H9 (cell line): ENCODE results near the gene NEK6. TPM values are rescaled to one million over a fixed set of nuclear protein-coding genes. Genes with fewer than 3 reads are reported as not detected.

Experiments
- DNase-seq: peaks from one replicate; pipeline ENCODE4 v3.0.0-alpha.2; 2017
- H2AFZ ChIP-seq: one replicate; pipeline ENCODE4 v1.6.1; 2013; ENCODE audit warnings: mild to moderate bottlenecking, low read length, control low read depth, moderate library complexity
- H2AK5ac ChIP-seq: 2 replicates; pipeline ENCODE4 v1.6.1; 2013; ENCODE audit warnings: low read length, control low read depth, mixed read lengths; ENCODE audit not compliant: insufficient read length
- H2BK120ac ChIP-seq: one replicate; pipeline ENCODE4 v1.6.1; 2013; ENCODE audit warnings: low read depth, mild to moderate bottlenecking, low read length, control low read depth, inconsistent platforms; ENCODE audit not compliant: poor library complexity, severe bottlenecking
- H2BK12ac ChIP-seq: 2 replicates; pipeline ENCODE4 v1.6.1; 2013; ENCODE audit warnings: low read length, control low read depth, mixed read lengths, low read depth; ENCODE audit not compliant: insufficient read length
- H2BK15ac ChIP-seq: 2 replicates; pipeline ENCODE4 v1.6.1; 2013; ENCODE audit warnings: low read depth, low read length, control low read depth
- H2BK20ac ChIP-seq: one replicate; pipeline ENCODE4 v1.6.1; 2013; ENCODE audit warnings: low read depth, mild to moderate bottlenecking, low read length, control low read depth, inconsistent platforms; ENCODE audit not compliant: poor library complexity, severe bottlenecking
- H2BK5ac ChIP-seq: 2 replicates; pipeline ENCODE4 v1.6.1; 2013; ENCODE audit warnings: low read length, control low read depth, mixed read lengths; ENCODE audit not compliant: insufficient read length
- H3K14ac ChIP-seq: 2 replicates; pipeline ENCODE4 v1.6.1; 2013; ENCODE audit warnings: low read length, control low read depth; ENCODE audit not compliant: insufficient read depth
- H3K18ac ChIP-seq: 2 replicates; pipeline ENCODE4 v1.6.1; 2013; ENCODE audit warnings: low read depth, mild to moderate bottlenecking, mixed read lengths, low read length, control low read depth; ENCODE audit not compliant: insufficient read length
- H3K23ac ChIP-seq: 2 replicates; pipeline ENCODE4 v1.6.1; 2013; ENCODE audit warnings: low read length, control low read depth, mixed read lengths, low read depth; ENCODE audit not compliant: insufficient read length
- H3K23me2 ChIP-seq: 2 replicates; pipeline ENCODE4 v1.6.1; 2013; ENCODE audit warnings: low read depth, mild to moderate bottlenecking, mixed read lengths, low read length, control low read depth; ENCODE audit not compliant: insufficient read length, poor library complexity, severe bottlenecking
- H3K27ac ChIP-seq: 2 replicates; pipeline ENCODE4 v1.5.1; 2013; ENCODE audit warnings: low read length, control low read depth, mixed read lengths, low read depth; ENCODE audit not compliant: insufficient read length
- H3K27me3 ChIP-seq: 2 replicates; pipeline ENCODE4 v1.6.1; 2013; ENCODE audit warnings: low read length, control low read depth, inconsistent platforms; ENCODE audit not compliant: insufficient read depth
- H3K4ac ChIP-seq: 2 replicates; pipeline ENCODE4 v1.6.1; 2013; ENCODE audit warnings: low read depth, mild to moderate bottlenecking, control low read depth, inconsistent platforms, low read length, moderate library complexity
- H3K4me1 ChIP-seq: 2 replicates; pipeline ENCODE4 v1.6.1; 2013; ENCODE audit warnings: low read length, control low read depth, inconsistent platforms; ENCODE audit not compliant: insufficient read depth
- H3K4me2 ChIP-seq: 2 replicates; pipeline ENCODE4 v1.6.1; 2013; ENCODE audit warnings: low read length, control low read depth, mixed read lengths; ENCODE audit not compliant: insufficient read length, insufficient read depth
- H3K56ac ChIP-seq: 2 replicates; pipeline ENCODE4 v1.6.1; 2013; ENCODE audit warnings: low read depth, mild to moderate bottlenecking, mixed read lengths, low read length, control low read depth; ENCODE audit not compliant: insufficient read length
- H3K79me1 ChIP-seq: 2 replicates; pipeline ENCODE4 v1.6.1; 2013; ENCODE audit warnings: low read depth, mild to moderate bottlenecking, moderate library complexity, low read length, control low read depth, inconsistent platforms; ENCODE audit not compliant: insufficient read depth, poor library complexity, severe bottlenecking
- H3K79me2 ChIP-seq: 2 replicates; pipeline ENCODE4 v1.6.1; 2013; ENCODE audit warnings: low read length, control low read depth, inconsistent platforms; ENCODE audit not compliant: insufficient read depth
- H3K9ac ChIP-seq: 2 replicates; pipeline ENCODE4 v1.6.1; 2013; ENCODE audit warnings: low read length, control low read depth, mixed read lengths; ENCODE audit not compliant: insufficient read length; ENCODE audit errors: extremely low read depth
- H3K9me3 ChIP-seq: one replicate; pipeline ENCODE4 v1.6.1; 2013; ENCODE audit warnings: low read depth, low read length, inconsistent platforms; ENCODE audit not compliant: control insufficient read depth
- H3T11ph ChIP-seq: one replicate; pipeline ENCODE4 v1.6.1; 2013; ENCODE audit warnings: mild to moderate bottlenecking, low read length, control low read depth, inconsistent platforms
- H4K20me1 ChIP-seq: one replicate; pipeline ENCODE4 v1.6.1; 2013; ENCODE audit not compliant: control insufficient read depth, insufficient read length, insufficient read depth
- H4K5ac ChIP-seq: 2 replicates; pipeline ENCODE4 v1.6.1; 2013; ENCODE audit warnings: low read depth, mild to moderate bottlenecking, mixed read lengths, low read length, control low read depth; ENCODE audit not compliant: insufficient read length
- H4K8ac ChIP-seq: replicated peaks from 2 replicates; pipeline ENCODE4 v1.6.1; 2013; ENCODE audit warnings: low read length, control low read depth, mixed read lengths, low read depth; ENCODE audit not compliant: insufficient read length
- H4K91ac ChIP-seq: 2 replicates; pipeline ENCODE4 v1.6.1; 2013; ENCODE audit warnings: low read depth, mild to moderate bottlenecking, moderate library complexity, mixed read lengths, low read length, control low read depth; ENCODE audit not compliant: insufficient read length
- H3K27ac Mint-ChIP-seq, 3 experiments: 2 replicates in 2 of 3; 3 replicates in 1 of 3; pipeline ENCODE4 v1.8.0; 2020 to 2021; ENCODE audit warnings: mixed read lengths in 3 of 3, mild to moderate bottlenecking in 1 of 3, moderate library complexity in 1 of 3
- H3K27me3 Mint-ChIP-seq: 2 replicates; pipeline ENCODE4 v1.8.0; 2021; ENCODE audit warnings: low read depth, mild to moderate bottlenecking, moderate library complexity, mixed read lengths
- H3K36me3 Mint-ChIP-seq, 3 experiments: 2 replicates in 2 of 3; 3 replicates in 1 of 3; pipeline ENCODE4 v1.8.0; 2020 to 2021; ENCODE audit warnings: low read depth in 3 of 3, mixed read lengths in 3 of 3; ENCODE audit not compliant: insufficient read depth in 1 of 3
- H3K4me1 Mint-ChIP-seq, 2 experiments: 2 replicates each; pipeline ENCODE4 v1.8.0; 2020; ENCODE audit warnings: mixed read lengths in 2 of 2
- H3K4me3 Mint-ChIP-seq, 2 experiments: 2 replicates in 1 of 2; 3 replicates in 1 of 2; pipeline ENCODE4 v1.8.0; 2020 to 2021; ENCODE audit warnings: mild to moderate bottlenecking in 2 of 2, mixed read lengths in 2 of 2, moderate library complexity in 1 of 2
- H3K9me3 Mint-ChIP-seq, 2 experiments: 2 replicates in 1 of 2; 3 replicates in 1 of 2; pipeline ENCODE4 v1.8.0; 2020; ENCODE audit warnings: mild to moderate bottlenecking in 2 of 2, mixed read lengths in 2 of 2, moderate library complexity in 1 of 2
- WGBS: extraction: QIAGEN DNeasy Blood & Tissue Kit; methylation state at CpG from one replicate; pipeline ENCODE4 v1.1.7; 2013; ENCODE audit warnings: missing lambda C conversion rate, low lambda C conversion rate, mixed read lengths; ENCODE audit not compliant: insufficient read length; ENCODE audit errors: extremely low coverage; 5-methylcytosine and 5-hydroxymethylcytosine counted together
- total RNA-seq: library from RNA; stranded (reverse); gene quantifications from 2 replicates; pipeline ENCODE4 v1.2.1, GENCODE V29; 2021
- TF ChIP-seq, protein P1 (sequence below): fragments of 200-600 bp; sonication (generic); conservative IDR thresholded peaks from 3 replicates; pipeline ENCODE4 v1.8.0; 2021; ENCODE audit warnings: antibody characterized with exemption, mild to moderate bottlenecking

NEK6 gene
- total RNA-seq, 1 experiment from 2014 or later = 14.3 TPM

DNA sequence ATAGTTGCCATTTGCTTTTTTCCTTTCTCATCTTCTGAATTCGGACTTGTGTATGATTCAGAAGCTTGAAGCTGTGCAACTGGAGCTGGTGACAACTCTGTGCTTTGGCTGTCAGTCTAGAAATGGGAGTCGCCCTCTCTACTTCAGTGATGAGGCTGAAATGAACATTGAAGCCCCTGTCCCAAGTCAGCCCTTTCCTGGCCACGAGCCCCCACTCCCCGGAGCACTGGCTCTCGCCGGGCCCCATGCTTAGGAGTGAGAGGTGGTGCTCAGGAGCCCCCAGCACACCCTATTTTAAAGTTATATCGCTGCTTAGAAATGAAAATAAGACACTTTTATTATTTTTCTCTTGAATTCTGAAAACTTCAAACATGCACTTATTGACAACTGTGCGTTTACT lies 91.5 kb downstream of the NEK6 start:
- H3K79me1 ChIP-seq = no peaks in the 10 kb centered on the region
- no peak overlapping the region for H3K23ac ChIP-seq
- no peaks in the 10 kb centered on the region for H3K23me2 ChIP-seq
- Mint-ChIP-seq H3K36me3 (peaks cover 21 to 52% (median 47%) of the 10 kb centered on the region in 3 experiments; a peak in 6 of 7 replicates), H3K9me3 (no peaks in the 10 kb centered on the region), H3K4me3 (no peak overlapping the region), H3K27ac (no peak overlapping the region), H3K4me1 (peaks cover 0 to 12% of the 10 kb centered on the region in 2 experiments; a peak in 2 of 4 replicates), H3K27me3 (no peaks in the 10 kb centered on the region)
- H3K4me2 ChIP-seq = no peak overlapping the region
- no peak overlapping the region for H4K8ac ChIP-seq
- H2BK120ac ChIP-seq = no peak overlapping the region
- H2BK20ac ChIP-seq = no peak overlapping the region
- no peak overlapping the region for H2BK15ac ChIP-seq
- no peak overlapping the region for H2BK5ac ChIP-seq
- TF ChIP-seq, protein P1, sequence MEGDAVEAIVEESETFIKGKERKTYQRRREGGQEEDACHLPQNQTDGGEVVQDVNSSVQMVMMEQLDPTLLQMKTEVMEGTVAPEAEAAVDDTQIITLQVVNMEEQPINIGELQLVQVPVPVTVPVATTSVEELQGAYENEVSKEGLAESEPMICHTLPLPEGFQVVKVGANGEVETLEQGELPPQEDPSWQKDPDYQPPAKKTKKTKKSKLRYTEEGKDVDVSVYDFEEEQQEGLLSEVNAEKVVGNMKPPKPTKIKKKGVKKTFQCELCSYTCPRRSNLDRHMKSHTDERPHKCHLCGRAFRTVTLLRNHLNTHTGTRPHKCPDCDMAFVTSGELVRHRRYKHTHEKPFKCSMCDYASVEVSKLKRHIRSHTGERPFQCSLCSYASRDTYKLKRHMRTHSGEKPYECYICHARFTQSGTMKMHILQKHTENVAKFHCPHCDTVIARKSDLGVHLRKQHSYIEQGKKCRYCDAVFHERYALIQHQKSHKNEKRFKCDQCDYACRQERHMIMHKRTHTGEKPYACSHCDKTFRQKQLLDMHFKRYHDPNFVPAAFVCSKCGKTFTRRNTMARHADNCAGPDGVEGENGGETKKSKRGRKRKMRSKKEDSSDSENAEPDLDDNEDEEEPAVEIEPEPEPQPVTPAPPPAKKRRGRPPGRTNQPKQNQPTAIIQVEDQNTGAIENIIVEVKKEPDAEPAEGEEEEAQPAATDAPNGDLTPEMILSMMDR = no peak
- no peak overlapping the region for H3K27ac ChIP-seq
- no peak overlapping the region for H3K56ac ChIP-seq
- H3K14ac ChIP-seq = no peak overlapping the region
- H3K4ac ChIP-seq = no peak overlapping the region
- WGBS = no CpG with 5 or more reads among the region's 8 CpGs
- H4K91ac ChIP-seq = no peak overlapping the region
- no peak overlapping the region for H3K18ac ChIP-seq
- H3T11ph ChIP-seq = no peak overlapping the region
- H4K5ac ChIP-seq = no peak overlapping the region
- no peaks in the 10 kb centered on the region for H3K79me2 ChIP-seq
- H3K4me1 ChIP-seq = no peaks in the 10 kb centered on the region
- H3K9ac ChIP-seq = no peak overlapping the region
- no peak overlapping the region for H2AFZ ChIP-seq
- no peaks in the 10 kb centered on the region for H3K9me3 ChIP-seq
- no peak for DNase-seq
- H2AK5ac ChIP-seq = no peak overlapping the region
- H3K27me3 ChIP-seq = no peaks in the 10 kb centered on the region
- H4K20me1 ChIP-seq = no peaks in the 10 kb centered on the region
- H2BK12ac ChIP-seq = no peak overlapping the region
